PC-9 (cell line): Measurements from ENCODE around the gene LENG1. TPM values are rescaled to one million over a fixed set of nuclear protein-coding genes. Genes with fewer than 3 reads are reported as not detected.

ENCODE experiments used
- BruUV-seq: library from RNA; stranded (reverse); fragments of 400-500 nt; replicated peaks from 2 replicates; lab custom pipeline; 2021; lab: Mats Ljungman, UMichigan
- CTCF ChIA-PET: fragments of 300-600 bp; sonication (Branson Sonifier 250); formaldehyde crosslinking; loops from one replicate; lab custom pipeline; 2022; ENCODE audit warnings: antibody characterized with exemption; lab: Charles Lee
- POLR2A ChIA-PET: fragments of 300-600 bp; sonication (Branson Sonifier 250); formaldehyde crosslinking; loops from one replicate; lab custom pipeline; 2022; ENCODE audit warnings: antibody characterized with exemption; ENCODE audit not compliant: unreplicated experiment; lab: Charles Lee
- DNase-seq, 2 experiments: peaks; one replicate each; pipeline versions ENCODE4 v3.0.0 to v3.0.0-alpha.2; 2015 to 2022; ENCODE audit warnings: mixed read lengths in 1 of 2
- H2AFZ ChIP-seq: fragments of 200-600 bp; sonication (generic); 2 replicates; pipeline ENCODE4 v1.8.1; 2017; ENCODE audit warnings: antibody characterized with exemption
- H3F3A ChIP-seq: fragments of 200-600 bp; sonication (generic); 2 replicates; pipeline ENCODE4 v1.8.1; 2017; ENCODE audit warnings: antibody characterized with exemption, mild to moderate bottlenecking, low read depth; ENCODE audit not compliant: insufficient read depth
- H3K27ac ChIP-seq: fragments of 200-600 bp; sonication (generic); 2 replicates; pipeline ENCODE4 v1.6.1; 2016; ENCODE audit warnings: mixed run types
- H3K27me3 ChIP-seq: fragments of 200-600 bp; sonication (generic); 2 replicates; pipeline ENCODE4 v1.6.1; 2016; ENCODE audit warnings: low read depth, mixed run types; ENCODE audit not compliant: insufficient read depth
- H3K36me3 ChIP-seq: fragments of 200-600 bp; sonication (generic); 2 replicates; pipeline ENCODE4 v1.6.1; 2016; ENCODE audit warnings: low read depth, mixed run types
- H3K4me1 ChIP-seq: fragments of 200-600 bp; sonication (generic); replicated peaks from 2 replicates; pipeline ENCODE4 v1.6.1; 2016; ENCODE audit warnings: mixed run types; ENCODE audit not compliant: insufficient read depth
- H3K4me2 ChIP-seq: fragments of 200-600 bp; sonication (generic); 2 replicates; pipeline ENCODE4 v1.6.1; 2017; ENCODE audit warnings: mixed run types
- H3K4me3 ChIP-seq: fragments of 200-600 bp; sonication (generic); 2 replicates; pipeline ENCODE4 v1.6.1; 2016; ENCODE audit warnings: mixed run types
- H3K79me2 ChIP-seq: fragments of 200-600 bp; sonication (generic); 2 replicates; pipeline ENCODE4 v1.6.1; 2017; ENCODE audit warnings: low read depth, mixed run types
- H3K9me2 ChIP-seq: fragments of 200-600 bp; sonication (generic); 2 replicates; pipeline ENCODE4 v1.8.1; 2017; ENCODE audit warnings: mild to moderate bottlenecking; ENCODE audit not compliant: insufficient read depth
- H3K9me3 ChIP-seq: fragments of 200-600 bp; sonication (generic); 2 replicates; pipeline ENCODE4 v1.8.1; 2016; ENCODE audit warnings: low read depth; ENCODE audit not compliant: insufficient read depth
- H4K20me1 ChIP-seq: fragments of 200-600 bp; sonication (generic); 2 replicates; pipeline ENCODE4 v1.8.1; 2017; ENCODE audit not compliant: insufficient read depth
- CTCF ChIP-seq: fragments of 200-600 bp; sonication (generic); conservative IDR thresholded peaks from 2 replicates; pipeline ENCODE4 v1.6.1; 2017; ENCODE audit warnings: mixed run types, antibody characterized with exemption, mild to moderate bottlenecking, moderate library complexity
- EZH2 ChIP-seq: fragments of 200-600 bp; sonication (generic); IDR thresholded peaks from 2 replicates; pipeline ENCODE4 v1.8.0; 2017; ENCODE audit warnings: antibody characterized with exemption, low read depth
- intact Hi-C: fragments of 100-400 bp; cut with micrococcal nuclease; formaldehyde crosslinking; loops from one replicate; pipeline ENCODE4 v1.10.0; 2022; ENCODE audit not compliant: unreplicated experiment
- total RNA-seq: library from RNA; stranded (reverse); gene quantifications from 2 replicates; pipeline ENCODE4 v1.2.3, GENCODE V29; 2021

LENG1 gene
- total RNA-seq, 1 experiment from 2014 or later = 6.7 TPM

GRCh38 chr19:54128796-54129616, 30.5 kb downstream of the LENG1 start:
- H3K4me3 ChIP-seq = no peak overlapping the region
- POLR2A ChIA-PET = no interaction called here
- no peaks in the 10 kb centered on the region for H3K9me2 ChIP-seq
- H3K27ac ChIP-seq = no peak overlapping the region
- peaks cover 11% of the 10 kb centered on the region; the same call in 1 of the 2 replicates for H3F3A ChIP-seq
- TF ChIP-seq CTCF = no peak
- TF ChIP-seq EZH2 = no peak
- CTCF ChIA-PET = no interaction called here
- no peaks in the 10 kb centered on the region for H3K27me3 ChIP-seq
- H3K9me3 ChIP-seq = no peaks in the 10 kb centered on the region
- peaks cover 5% of the 10 kb centered on the region; the same call in 1 of the 2 replicates for H3K36me3 ChIP-seq
- DNase-seq = no peak
- H3K4me1 ChIP-seq = no peaks in the 10 kb centered on the region
- no peaks in the 10 kb centered on the region for H4K20me1 ChIP-seq
- no TSS peak for BruUV-seq
- H3K79me2 ChIP-seq = no peaks in the 10 kb centered on the region
- intact Hi-C loops = no loop called here
- no peak overlapping the region for H2AFZ ChIP-seq
- H3K4me2 ChIP-seq = no peak overlapping the region

- BruUV-seq = no TSS peak
- H3K79me2 ChIP-seq = no peaks in the 10 kb centered on the region
- no peak for DNase-seq
- H3K4me1 ChIP-seq = no peaks in the 10 kb centered on the region
- TF ChIP-seq EZH2 (no peak), CTCF (no peak)
- no peaks in the 10 kb centered on the region for H3K9me2 ChIP-seq
- H3K4me2 ChIP-seq = no peak overlapping the region
- no peak overlapping the region for H3K27ac ChIP-seq
- POLR2A ChIA-PET = no interaction called here
- H2AFZ ChIP-seq = no peak overlapping the region
- CTCF ChIA-PET = no interaction called here
- H3F3A ChIP-seq = peaks cover 10% of the 10 kb centered on the region; the same call in 1 of the 2 replicates
- no peaks in the 10 kb centered on the region for H4K20me1 ChIP-seq
- no peaks in the 10 kb centered on the region for H3K9me3 ChIP-seq
- peaks cover 5% of the 10 kb centered on the region; the same call in 1 of the 2 replicates for H3K36me3 ChIP-seq
- H3K4me3 ChIP-seq = no peak overlapping the region
- intact Hi-C loops = no loop called here
- no peaks in the 10 kb centered on the region for H3K27me3 ChIP-seq
Measured at GRCh38 chr19:54128441-54128725, 31.1 kb downstream of the LENG1 start.

GRCh38 chr19:54127688-54128440, 31.7 kb downstream of the LENG1 start:
- Histone ChIP-seq H3K4me1 (no peaks in the 10 kb centered on the region), H4K20me1 (no peaks in the 10 kb centered on the region), H3K27ac (no peak overlapping the region), H3K27me3 (no peaks in the 10 kb centered on the region), H3K36me3 (peaks cover 5% of the 10 kb centered on the region; the same call in 1 of the 2 replicates), H3K4me2 (no peak overlapping the region), H2AFZ (no peak overlapping the region), H3K9me3 (no peaks in the 10 kb centered on the region), H3F3A (peaks cover 5% of the 10 kb centered on the region; the same call in 1 of the 2 replicates), H3K79me2 (no peaks in the 10 kb centered on the region), H3K9me2 (no peaks in the 10 kb centered on the region), H3K4me3 (no peak overlapping the region)
- POLR2A ChIA-PET = no interaction called here
- intact Hi-C loops = no loop called here
- CTCF ChIA-PET = no interaction called here
- no peak for DNase-seq
- no TSS peak for BruUV-seq
- TF ChIP-seq CTCF (no peak), EZH2 (no peak)
